ENCODE data around the gene FGF18.
"Not testable (repeated sequence)": the region's sequence is repeated elsewhere in the genome, so short reads cannot be mapped to it uniquely, and the experiment has no call there.

- TF ChIP-seq CTCF (IDR thresholded peaks at IDR 0.05; ENCODE audit: extremely low read depth in 1 of 2, insufficient read depth in 1 of 2, low read depth in 1 of 2, low read length in 2 of 2); POLR2A (IDR thresholded peaks at IDR 0.05; ENCODE audit: low read depth, low read length); MYC (IDR thresholded peaks at IDR 0.05; ENCODE audit: low read depth, low read length); EZH2 (IDR thresholded peaks at IDR 0.05; ENCODE audit: borderline replicate concordance, low read depth, low read length, severe bottlenecking): not testable (repeated sequence)
These were observed 48.6 kb upstream of the FGF18 start for GRCh38 chr5:171370881-171371280.

Data from endothelial cell of umbilical vein (primary cell).